Progenitor cell of endocrine pancreas (in vitro differentiated cells): ENCODE measurements around the gene MEGF8. TPM values are rescaled to one million over a fixed set of nuclear protein-coding genes. Genes with fewer than 3 reads are reported as not detected.
A peak's percentile ranks its signal among the peaks of the same experiment; 100 is the strongest.

Source experiments
- DNase-seq: peaks from one replicate; pipeline ENCODE4 v3.0.0; 2021; ENCODE audit warnings: low spot score; ENCODE audit not compliant: unreplicated experiment
- H3K27ac Mint-ChIP-seq: 2 replicates; pipeline ENCODE4 v1.8.0; 2021; ENCODE audit warnings: mild to moderate bottlenecking, moderate library complexity, mixed read lengths
- H3K27me3 Mint-ChIP-seq: 2 replicates; pipeline ENCODE4 v1.8.0; 2021; ENCODE audit warnings: mixed read lengths
- H3K36me3 Mint-ChIP-seq: 2 replicates; pipeline ENCODE4 v1.8.0; 2022; ENCODE audit warnings: mixed read lengths; ENCODE audit not compliant: insufficient read depth
- H3K4me1 Mint-ChIP-seq: 2 replicates; pipeline ENCODE4 v1.8.0; 2021; ENCODE audit warnings: low read depth, mixed read lengths
- H3K4me3 Mint-ChIP-seq: 2 replicates; pipeline ENCODE4 v1.8.0; 2021; ENCODE audit warnings: low read depth, mild to moderate bottlenecking, moderate library complexity, mixed read lengths
- H3K9me3 Mint-ChIP-seq: 2 replicates; pipeline ENCODE4 v1.8.0; 2021; ENCODE audit warnings: low read depth, mixed read lengths
- long read RNA-seq: library from polyadenylated mRNA; unstranded; transcript quantifications from one replicate; pipeline ENCODE4 v2.0.0, GENCODE V29; 2020
- total RNA-seq: library from RNA; stranded (reverse); gene quantifications from 2 replicates; pipeline ENCODE4 v1.2.1, GENCODE V29; 2021
- TF ChIP-seq, protein P1 (sequence below): fragments of 200-600 bp; sonication (generic); IDR thresholded peaks from one replicate; pipeline ENCODE4 v1.5.0; 2021; ENCODE audit warnings: antibody characterized with exemption, mild to moderate bottlenecking; ENCODE audit not compliant: unreplicated experiment

The MEGF8 gene, protein sequence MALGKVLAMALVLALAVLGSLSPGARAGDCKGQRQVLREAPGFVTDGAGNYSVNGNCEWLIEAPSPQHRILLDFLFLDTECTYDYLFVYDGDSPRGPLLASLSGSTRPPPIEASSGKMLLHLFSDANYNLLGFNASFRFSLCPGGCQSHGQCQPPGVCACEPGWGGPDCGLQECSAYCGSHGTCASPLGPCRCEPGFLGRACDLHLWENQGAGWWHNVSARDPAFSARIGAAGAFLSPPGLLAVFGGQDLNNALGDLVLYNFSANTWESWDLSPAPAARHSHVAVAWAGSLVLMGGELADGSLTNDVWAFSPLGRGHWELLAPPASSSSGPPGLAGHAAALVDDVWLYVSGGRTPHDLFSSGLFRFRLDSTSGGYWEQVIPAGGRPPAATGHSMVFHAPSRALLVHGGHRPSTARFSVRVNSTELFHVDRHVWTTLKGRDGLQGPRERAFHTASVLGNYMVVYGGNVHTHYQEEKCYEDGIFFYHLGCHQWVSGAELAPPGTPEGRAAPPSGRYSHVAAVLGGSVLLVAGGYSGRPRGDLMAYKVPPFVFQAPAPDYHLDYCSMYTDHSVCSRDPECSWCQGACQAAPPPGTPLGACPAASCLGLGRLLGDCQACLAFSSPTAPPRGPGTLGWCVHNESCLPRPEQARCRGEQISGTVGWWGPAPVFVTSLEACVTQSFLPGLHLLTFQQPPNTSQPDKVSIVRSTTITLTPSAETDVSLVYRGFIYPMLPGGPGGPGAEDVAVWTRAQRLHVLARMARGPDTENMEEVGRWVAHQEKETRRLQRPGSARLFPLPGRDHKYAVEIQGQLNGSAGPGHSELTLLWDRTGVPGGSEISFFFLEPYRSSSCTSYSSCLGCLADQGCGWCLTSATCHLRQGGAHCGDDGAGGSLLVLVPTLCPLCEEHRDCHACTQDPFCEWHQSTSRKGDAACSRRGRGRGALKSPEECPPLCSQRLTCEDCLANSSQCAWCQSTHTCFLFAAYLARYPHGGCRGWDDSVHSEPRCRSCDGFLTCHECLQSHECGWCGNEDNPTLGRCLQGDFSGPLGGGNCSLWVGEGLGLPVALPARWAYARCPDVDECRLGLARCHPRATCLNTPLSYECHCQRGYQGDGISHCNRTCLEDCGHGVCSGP (N-terminal part only)
- 51.9 and 61.7 TPM in 2 replicates for total RNA-seq
- long read RNA-seq, partial matches to known transcripts: 0 of 2 reads
- long read RNA-seq, other reads (novel, unspliced or antisense): 2 of 2 reads

DNA sequence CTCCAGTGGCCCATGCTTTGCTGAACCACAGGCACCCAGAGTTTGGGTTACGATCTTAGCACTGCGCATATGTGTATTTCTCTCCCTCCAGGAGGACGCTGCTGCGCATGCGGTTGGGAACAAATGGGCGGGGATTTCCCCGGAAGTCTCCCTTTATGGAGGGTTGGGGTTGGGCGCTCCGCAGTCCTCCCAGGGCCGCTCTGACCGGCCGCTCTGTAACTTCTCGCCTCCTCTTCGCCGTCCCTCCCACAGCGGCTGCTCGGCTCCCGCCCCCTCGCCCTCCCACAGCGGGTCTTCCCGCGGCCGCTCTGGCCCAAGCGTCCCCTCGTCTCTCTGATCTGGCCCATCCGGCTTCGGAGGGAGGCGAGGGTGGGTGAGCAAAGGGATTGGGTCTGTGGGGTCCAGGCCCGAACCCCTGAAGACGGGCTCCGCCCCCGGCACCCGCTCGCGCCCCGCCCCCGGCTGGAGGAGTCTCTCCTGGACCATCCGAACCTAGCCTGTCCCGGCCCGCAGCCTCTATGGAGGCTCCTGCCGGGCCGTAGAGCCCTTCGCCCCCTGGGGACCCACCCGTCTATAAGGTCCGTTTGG, at the start of gene MEGF8:
Gene MEGF8 (plus strand): TSS at position 328 of the 588 bp plus-strand sequence. CDS start 609 bp downstream, outside the sequence.
- H3K4me3 Mint-ChIP-seq: peak within 1 kb of the TSS; percentile 83
- peaks cover 17% of the 10 kb centered on the region for H3K4me1 Mint-ChIP-seq
- no peaks in the 10 kb centered on the region for H3K36me3 Mint-ChIP-seq
- peak; percentile 95 for DNase-seq
- H3K27ac Mint-ChIP-seq: peak within 1 kb of the TSS; percentile 91
- no peaks in the 10 kb centered on the region for H3K9me3 Mint-ChIP-seq
- peaks cover 37% of the 10 kb centered on the region for H3K27me3 Mint-ChIP-seq
- TF ChIP-seq, protein P1, sequence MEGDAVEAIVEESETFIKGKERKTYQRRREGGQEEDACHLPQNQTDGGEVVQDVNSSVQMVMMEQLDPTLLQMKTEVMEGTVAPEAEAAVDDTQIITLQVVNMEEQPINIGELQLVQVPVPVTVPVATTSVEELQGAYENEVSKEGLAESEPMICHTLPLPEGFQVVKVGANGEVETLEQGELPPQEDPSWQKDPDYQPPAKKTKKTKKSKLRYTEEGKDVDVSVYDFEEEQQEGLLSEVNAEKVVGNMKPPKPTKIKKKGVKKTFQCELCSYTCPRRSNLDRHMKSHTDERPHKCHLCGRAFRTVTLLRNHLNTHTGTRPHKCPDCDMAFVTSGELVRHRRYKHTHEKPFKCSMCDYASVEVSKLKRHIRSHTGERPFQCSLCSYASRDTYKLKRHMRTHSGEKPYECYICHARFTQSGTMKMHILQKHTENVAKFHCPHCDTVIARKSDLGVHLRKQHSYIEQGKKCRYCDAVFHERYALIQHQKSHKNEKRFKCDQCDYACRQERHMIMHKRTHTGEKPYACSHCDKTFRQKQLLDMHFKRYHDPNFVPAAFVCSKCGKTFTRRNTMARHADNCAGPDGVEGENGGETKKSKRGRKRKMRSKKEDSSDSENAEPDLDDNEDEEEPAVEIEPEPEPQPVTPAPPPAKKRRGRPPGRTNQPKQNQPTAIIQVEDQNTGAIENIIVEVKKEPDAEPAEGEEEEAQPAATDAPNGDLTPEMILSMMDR: no peak

DNA sequence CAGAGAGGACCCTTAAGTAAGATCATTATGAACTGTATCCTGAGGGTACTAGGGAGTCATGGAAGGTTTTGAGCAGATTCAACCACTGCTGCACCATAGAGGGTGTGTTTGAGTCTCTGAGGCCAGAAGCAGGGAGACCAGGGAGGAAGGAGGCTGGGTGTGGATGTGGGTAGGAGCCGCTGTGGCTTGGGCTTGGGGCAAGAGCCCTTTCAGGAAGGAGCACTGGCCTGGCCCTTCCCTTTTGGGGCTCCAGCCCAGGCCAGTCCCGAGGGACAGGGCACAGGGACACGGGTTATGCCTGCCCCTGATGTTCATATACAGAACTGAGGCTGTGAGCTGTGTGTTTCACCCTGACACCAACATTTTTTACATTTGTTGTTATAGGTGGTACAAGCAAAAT, 49.2 kb upstream of the MEGF8 start:
- TF ChIP-seq, protein P1: no peak
- no peak overlapping the region for H3K4me3 Mint-ChIP-seq
- no peak for DNase-seq
- peaks cover 12% of the 10 kb centered on the region for H3K36me3 Mint-ChIP-seq
- peaks cover 14% of the 10 kb centered on the region for H3K4me1 Mint-ChIP-seq
- peak overlapping the region; percentile 23 for H3K27ac Mint-ChIP-seq
- H3K9me3 Mint-ChIP-seq: no peaks in the 10 kb centered on the region
- H3K27me3 Mint-ChIP-seq: no peaks in the 10 kb centered on the region

DNA sequence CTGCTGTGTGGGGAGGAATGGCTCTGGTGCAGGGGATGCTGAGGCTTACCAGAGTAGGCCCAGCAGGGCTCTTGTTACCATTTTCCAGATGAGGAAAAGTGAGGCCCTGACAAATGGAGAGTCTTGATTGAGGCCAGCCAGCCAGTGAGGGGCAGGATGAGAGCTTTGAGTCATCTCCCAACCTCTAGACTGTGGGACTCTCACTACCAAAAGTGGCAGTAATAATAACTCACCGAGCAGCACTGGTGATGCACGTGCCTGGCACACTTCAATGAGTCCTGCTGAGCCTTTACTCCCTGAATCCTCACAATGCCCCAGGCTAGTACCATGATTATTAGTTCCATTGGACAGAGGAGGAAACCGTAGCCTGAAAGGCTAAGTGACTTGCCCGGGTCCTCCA, 48.6 kb upstream of the MEGF8 start:
- TF ChIP-seq, protein P1: no peak
- peaks cover 9% of the 10 kb centered on the region for H3K36me3 Mint-ChIP-seq
- peaks cover 17% of the 10 kb centered on the region for H3K4me1 Mint-ChIP-seq
- H3K9me3 Mint-ChIP-seq: no peaks in the 10 kb centered on the region
- DNase-seq: no peak
- no peak overlapping the region for H3K4me3 Mint-ChIP-seq
- no peaks in the 10 kb centered on the region for H3K27me3 Mint-ChIP-seq
- no peak overlapping the region for H3K27ac Mint-ChIP-seq

DNA sequence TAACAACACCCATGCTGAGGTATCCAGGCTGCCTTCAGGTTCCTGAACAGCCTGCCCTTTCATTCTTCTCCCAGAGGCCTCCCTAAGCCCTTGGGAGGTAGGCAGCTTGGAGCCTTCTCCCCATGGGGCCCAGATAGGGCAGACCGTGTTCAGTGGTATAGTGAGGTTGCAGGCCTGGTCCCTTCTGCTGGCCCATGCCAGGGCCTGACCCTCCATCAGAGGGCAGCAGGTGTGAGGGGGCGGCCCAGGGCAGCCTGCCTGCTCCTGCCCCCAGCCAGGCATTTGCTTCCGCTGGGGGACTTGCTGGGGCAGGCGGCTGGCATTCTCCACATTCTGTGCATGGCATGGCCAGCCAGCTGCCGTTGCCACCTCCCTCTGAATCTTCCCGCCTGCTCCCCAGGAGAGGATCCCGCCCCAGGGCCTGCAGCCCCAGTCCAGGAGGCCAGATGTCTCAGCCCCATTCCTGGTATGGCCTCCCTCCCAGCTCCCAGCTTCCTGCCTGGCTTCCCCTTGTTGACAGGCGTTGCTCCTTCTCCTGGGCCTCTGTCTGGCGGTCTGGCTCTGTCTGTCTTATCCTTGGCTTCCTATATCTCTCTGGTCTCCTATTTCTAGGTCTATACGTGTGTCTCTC, 47.5 kb upstream of the MEGF8 start:
- H3K9me3 Mint-ChIP-seq: no peaks in the 10 kb centered on the region
- no peak overlapping the region for H3K4me3 Mint-ChIP-seq
- H3K4me1 Mint-ChIP-seq: peaks cover 25% of the 10 kb centered on the region
- H3K36me3 Mint-ChIP-seq: peaks cover 9% of the 10 kb centered on the region
- TF ChIP-seq, protein P1: no peak
- H3K27me3 Mint-ChIP-seq: no peaks in the 10 kb centered on the region
- no peak overlapping the region for H3K27ac Mint-ChIP-seq
- DNase-seq: no peak
